K562 (cell line): ENCODE data around the gene ARHGAP4.

Experiments used
- CHD7 ChIP-seq: fragments of 200-600 bp; sonication (generic); IDR thresholded peaks from one replicate; pipeline ENCODE4 v1.6.1; 2012; ENCODE audit warnings: mild to moderate bottlenecking, low read depth, low read length, inconsistent platforms
- CTCF ChIP-seq, 3 experiments: IDR thresholded peaks in 2 of 3; conservative IDR thresholded peaks in 1 of 3; 2 replicates each; pipeline ENCODE4 v1.5.1; 2011 to 2012; ENCODE audit warnings: low read length in 3 of 3, mild to moderate bottlenecking in 3 of 3, control low read depth in 2 of 3, improper control_type of control experiment in 1 of 3, inconsistent platforms in 1 of 3, low read depth in 1 of 3, mixed read lengths in 1 of 3, moderate library complexity in 1 of 3; ENCODE audit not compliant: insufficient read depth in 2 of 3
- ELF4 ChIP-seq: fragments of 450-650 bp; formaldehyde crosslinking; IDR thresholded peaks from 2 replicates; pipeline ENCODE4 v1.4.0; 2022; ENCODE audit warnings: missing genetic modification characterization
- HDGF ChIP-seq: fragments of 450-650 bp; IDR thresholded peaks from 2 replicates; pipeline ENCODE4 v1.6.1; 2016
- TAF1 ChIP-seq: IDR thresholded peaks from 2 replicates; pipeline ENCODE4 v1.6.1; 2011; ENCODE audit warnings: mild to moderate bottlenecking, low read length, moderate library complexity; ENCODE audit not compliant: insufficient read depth, control insufficient read depth, severe bottlenecking; ENCODE audit errors: extremely low read depth
- ZNF766 ChIP-seq: fragments of 200-800 bp; sonication (Bioruptor generic); conservative IDR thresholded peaks from 2 replicates; pipeline ENCODE4 v1.6.1; 2016; ENCODE audit warnings: missing genetic modification characterization, missing compliant biosample characterization

- peak; percentile 23 to 41 (median 33); a peak in 5 of 6 replicates for TF ChIP-seq CTCF (IDR thresholded peaks at IDR 0.05 in 2 of 3, conservative IDR thresholded peaks at IDR 0.05 in 1 of 3; ENCODE audit: insufficient read depth in 2 of 3, low read depth in 1 of 3, low read length in 3 of 3)
- TF ChIP-seq CHD7, result no peak
- TF ChIP-seq TAF1, result no peak
- no peak for TF ChIP-seq ZNF766
- no peak for TF ChIP-seq HDGF
- TF ChIP-seq ELF4 (CRISPR knock-in tag), result no peak
Observed at GRCh38 chrX:153968754-153969124, 42.7 kb upstream of the ARHGAP4 start.
